Activated CD4-positive, alpha-beta T cell treated with anti-CD3 and anti-CD28 coated beads, Interleukin-2, amount 50 U/mL, for 24 hours (primary cell): ENCODE measurements around the gene TNRC18.

Experiments
- DNase-seq, 2 donors: peaks; one replicate each; pipeline ENCODE4 v3.0.0-alpha.2; 2020; ENCODE audit warnings: low read depth in 1 of 2, low spot score in 1 of 2

TNRC18 gene

GRCh38 chr7:5428478-5429252 is 5.0 kb upstream of the TNRC18 start:
- DNase-seq = no peak

DNA sequence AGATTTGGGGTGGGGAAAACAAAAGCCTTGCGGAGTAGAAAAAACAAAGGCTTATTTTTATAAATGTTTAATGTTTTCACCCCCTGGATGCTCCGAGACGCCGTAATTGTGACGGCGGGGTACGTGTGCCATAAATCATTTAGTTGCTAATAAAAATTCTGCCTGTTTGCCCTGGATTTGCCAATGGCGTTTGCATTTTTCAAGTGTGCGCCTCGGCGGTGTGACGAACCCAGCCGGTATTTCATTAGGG is 2.5 kb upstream of the TNRC18 start:
- no peak for DNase-seq

- no peak for DNase-seq
Measured at GRCh38 chr7:5425507-5426225, 2.0 kb upstream of the TNRC18 start.

DNA sequence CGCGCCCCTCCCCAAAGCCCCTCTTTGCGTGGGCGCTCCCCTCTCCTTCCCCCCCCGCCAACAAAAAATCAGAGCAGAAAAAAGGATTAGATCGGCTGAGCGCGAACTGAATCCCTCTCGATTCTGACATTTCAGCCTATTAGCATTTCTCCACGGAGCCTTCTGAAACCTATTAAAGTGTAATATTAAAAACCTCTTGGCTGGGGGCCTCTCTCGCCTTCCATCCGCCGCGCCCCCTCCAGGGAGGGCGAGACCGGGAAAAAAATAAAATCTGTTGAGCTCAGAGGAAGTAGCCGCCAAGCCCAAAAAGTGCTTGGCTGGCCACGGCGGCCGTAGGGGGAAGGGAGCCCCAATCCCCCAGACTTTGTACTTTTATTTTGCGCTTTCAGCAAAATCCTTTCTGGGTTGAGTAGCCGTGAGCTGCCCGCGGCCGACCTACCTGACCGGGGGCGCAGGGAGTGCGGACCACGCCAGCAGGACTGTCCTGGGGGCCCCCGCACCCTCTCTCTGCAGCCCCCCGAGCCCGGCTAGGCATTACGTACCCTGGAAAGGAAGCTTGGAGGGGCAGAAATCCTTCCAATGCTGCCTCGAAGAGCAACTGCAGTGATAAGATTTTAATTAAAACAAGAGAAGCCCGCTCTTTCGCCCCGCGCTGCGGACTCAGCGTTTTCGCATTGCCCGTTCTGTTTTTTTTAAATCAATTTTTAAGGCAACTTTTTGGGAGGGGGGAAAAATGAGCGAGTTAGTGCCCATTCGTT is 1.3 kb upstream of the TNRC18 start:
- DNase-seq = no peak

DNA sequence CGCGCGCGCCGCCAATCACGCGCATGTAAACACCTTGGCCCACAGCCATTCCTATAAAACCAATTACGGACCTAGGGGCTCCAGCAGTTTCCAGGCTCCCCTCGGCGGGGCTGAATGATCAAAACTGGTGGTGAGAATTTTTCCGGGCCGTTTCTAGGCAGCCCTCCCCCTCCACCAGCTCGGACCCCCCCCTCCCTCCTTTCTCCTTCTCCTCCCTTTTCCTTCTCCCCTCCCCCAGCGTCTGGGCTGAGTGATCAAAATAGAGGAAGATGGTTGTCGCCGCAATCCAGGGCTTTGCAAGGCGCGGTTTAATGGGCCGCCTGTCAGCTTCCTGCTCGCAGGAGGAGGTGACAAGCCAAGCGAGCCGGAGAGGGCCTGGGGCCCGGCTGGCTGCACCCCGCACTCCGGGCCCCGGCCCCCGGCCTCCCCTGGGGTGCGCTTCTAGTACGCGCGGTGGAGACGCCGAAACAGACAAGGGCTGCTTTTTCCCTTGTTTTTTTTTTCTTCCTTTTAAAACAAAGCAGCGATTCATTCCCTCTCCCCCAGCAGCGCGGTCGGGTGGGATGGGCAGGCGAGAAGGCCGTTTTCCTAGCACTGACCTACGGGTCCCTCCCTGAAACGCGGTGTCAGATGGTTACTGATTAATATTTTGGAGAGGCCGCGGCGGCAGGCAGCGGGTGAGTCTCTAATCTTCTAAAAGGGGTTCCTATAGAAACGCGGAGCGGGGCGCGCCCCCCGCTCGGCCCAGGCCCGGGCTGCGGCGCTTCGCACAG is 528 bp upstream of the TNRC18 start:
- peak in 1 of 2 donors; percentile 12 for DNase-seq

- DNase-seq = no peak
Measured at GRCh38 chr7:5422396-5423305, 983 bp downstream of the TNRC18 start.

DNA sequence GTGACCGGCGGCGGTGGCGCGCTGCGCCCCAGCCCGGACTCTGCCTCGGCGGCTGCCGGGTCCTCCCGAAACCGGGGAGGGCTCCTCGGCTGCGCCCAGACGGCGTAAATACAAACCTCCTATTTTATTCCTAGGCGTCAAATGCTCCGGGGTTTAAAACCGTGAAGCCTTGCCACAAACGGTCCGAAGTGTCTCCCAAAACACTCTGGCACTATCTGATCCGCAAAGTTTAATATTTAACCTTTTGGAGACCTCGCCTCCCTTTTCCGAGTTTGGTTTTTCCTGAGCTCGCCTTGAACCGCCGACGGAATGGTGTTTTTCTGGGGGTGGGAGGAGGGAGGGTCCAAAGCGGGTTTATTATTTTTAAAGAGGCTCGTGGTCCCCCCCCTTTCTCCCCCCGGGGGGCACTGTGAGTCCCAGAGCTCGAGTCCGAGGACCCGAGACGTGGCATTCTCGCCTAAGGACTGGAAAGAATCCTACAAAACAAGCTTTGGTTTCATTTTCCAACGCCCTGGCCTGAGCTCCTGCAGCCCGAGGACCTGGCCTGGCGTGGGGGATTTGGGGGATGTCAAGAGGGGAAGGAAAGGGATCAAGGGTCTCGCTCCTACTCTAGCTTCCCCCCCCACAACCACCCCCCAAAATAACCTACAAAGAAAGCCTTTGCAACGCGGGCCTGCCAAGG is 1.8 kb downstream of the TNRC18 start:
- no peak for DNase-seq

DNA sequence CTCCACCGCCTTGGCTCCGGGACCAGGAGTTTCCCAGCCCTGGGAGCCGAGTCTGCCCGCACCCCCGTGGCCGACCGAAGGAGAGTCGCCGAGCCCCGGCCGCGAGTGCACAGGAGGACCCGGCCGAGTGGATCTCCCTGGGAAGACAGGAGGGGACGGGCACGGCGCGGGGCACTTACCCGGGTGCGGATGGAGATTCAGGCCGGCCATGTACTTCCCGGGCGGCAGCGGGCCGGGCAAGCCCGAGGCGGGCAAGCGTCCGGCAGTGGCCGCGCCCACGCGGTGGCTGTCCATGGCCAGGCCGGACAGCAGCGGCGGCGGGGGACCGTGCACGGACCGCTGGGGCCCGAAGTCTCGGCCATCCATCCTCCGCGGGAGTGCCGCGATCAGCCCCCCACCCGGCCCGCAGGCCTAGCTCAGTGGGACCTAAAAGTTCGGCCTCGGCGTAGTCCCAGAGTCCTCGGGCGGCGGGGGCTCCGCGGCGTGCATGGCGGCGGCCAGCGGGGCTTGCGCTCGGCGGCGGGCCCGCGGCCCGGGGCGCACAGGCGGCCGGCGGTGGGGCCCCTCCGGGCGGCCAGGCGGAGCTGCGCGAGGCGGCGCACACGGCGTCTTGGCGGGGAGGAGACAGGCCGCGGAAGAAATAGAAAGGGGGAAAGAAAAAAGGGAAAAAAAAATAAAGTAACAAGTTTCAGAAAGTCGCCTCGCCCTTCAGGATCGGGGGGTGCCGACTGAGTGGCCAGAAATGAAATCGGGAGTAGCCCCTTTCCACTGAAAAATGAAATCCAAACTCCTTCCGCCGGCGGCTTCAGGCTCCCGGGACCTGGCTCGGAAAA is 2.5 kb downstream of the TNRC18 start:
- no peak for DNase-seq

DNA sequence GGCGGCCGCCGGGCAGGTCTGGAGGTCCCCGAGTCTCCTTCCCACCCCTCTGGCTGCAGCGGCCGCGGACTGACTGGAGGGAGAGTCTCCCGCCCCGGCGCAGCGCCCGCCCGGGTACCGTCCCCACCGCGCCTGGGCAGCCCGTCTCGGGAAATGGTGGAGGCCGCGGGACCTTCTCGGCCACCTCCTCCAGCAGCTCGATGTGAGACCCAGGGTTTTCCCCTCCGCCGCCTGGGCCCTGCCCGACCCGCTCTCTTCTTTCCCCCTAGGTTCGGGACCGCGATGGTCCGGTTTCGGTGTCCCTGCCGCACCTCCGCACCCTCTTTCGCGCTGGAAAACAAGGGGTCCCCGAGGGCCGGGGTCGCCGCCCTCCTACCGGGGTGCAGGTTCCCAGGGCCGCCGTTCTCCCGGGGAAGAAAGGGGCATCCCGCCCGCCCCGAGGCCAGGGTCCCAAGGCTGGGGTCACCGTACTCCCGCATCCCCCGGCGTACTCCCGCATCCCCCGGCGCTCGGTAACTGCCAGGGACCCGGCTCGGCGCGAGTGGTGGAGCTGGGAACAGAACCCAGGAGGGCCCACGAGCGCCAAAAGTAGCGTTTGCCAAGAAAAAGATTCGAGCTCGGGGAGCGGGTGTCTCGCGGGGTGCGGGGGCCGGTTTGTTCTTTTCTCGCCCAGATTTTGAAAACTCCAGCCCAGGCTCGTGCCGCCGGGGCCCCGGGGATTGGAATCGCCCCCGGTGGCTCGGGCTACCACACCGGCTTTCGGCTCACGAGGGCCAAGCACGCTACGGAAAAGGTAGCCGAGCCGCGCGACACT is 3.4 kb downstream of the TNRC18 start:
- DNase-seq = no peak

GRCh38 chr7:5419539-5420066 is 4.0 kb downstream of the TNRC18 start:
- DNase-seq = no peak

- DNase-seq = no peak
Measured at GRCh38 chr7:5418285-5418582, 5.4 kb downstream of the TNRC18 start.

GRCh38 chr7:5417106-5418071 is 6.2 kb downstream of the TNRC18 start:
- DNase-seq = no peak

DNA sequence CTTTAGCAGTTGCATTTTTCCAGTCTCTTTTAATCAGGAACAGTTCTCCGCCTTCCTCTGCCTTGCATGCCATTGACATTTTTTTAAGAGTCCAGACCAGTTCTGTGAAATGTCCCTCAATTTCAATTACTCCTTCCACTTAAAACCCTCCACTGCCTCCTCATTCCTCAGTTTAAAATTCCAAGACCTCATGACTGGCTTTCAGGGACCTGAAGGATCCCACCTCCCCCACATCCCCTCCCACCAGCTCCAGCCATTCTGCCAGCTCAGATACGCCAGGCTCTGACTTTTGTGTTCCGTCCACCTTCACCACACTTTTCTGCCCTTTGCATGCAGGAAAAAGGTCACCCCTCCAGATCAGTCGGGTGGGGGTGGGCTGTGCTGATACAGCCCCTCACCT is 8.7 kb downstream of the TNRC18 start:
- no peak for DNase-seq

DNA sequence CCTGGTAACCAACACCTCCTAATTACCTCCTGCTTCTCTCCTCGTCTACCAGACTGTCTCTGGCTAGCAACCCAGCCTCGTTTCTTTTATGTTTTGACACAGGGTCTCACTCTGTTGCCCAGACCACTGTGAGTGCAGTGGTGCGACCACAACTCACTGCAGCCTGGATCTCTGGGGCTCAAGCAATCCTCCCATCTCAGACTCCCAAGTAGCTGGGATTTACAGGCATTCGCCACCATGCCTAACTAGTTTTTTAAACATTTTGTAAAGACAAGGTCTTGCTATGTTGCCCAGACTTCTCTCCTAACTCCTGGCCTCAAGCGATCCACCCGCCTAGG is 10.2 kb downstream of the TNRC18 start:
- DNase-seq = no peak

DNA sequence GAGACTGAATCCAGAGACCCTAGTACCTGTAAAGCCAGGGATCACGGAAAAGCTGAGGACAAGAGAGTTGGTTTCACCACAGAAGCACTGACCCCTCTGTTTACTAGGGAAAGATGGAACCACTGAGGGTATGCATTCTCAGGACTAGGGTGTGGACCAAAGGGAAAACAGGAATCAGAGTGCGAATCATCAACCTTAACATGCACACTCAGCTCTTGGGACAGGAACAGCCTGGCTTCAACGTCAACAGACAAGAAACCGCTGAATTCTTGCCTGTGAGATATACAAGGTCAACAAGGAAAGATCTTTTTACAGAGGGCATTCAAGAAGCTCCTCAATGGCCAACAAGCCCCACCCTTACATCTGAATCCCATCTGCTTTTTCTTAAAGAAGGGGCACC is 14.9 kb downstream of the TNRC18 start:
- DNase-seq = no peak

GRCh38 chr7:5406957-5407945 is 16.4 kb downstream of the TNRC18 start:
- DNase-seq = no peak
